HAP-1 (cell line): ENCODE data around the gene ME3.

Experiments
- DNase-seq, 2 experiments: peaks; one replicate each; pipeline ENCODE4 v3.0.0-alpha.2; 2016 to 2020; ENCODE audit warnings: low spot score in 2 of 2
- H3K27me3 ChIP-seq: fragments of 250-450 bp; sonication (Bioruptor Pico); 2 replicates; pipeline ENCODE4 v1.5.1; 2020; ENCODE audit warnings: low read depth, mild to moderate bottlenecking, moderate library complexity
- H3K36me3 ChIP-seq: fragments of 250-450 bp; sonication (Bioruptor Pico); replicated peaks from 2 replicates; pipeline ENCODE4 v1.5.1; 2020; ENCODE audit warnings: mild to moderate bottlenecking
- H3K4me1 ChIP-seq: fragments of 250-450 bp; sonication (Bioruptor Pico); 2 replicates; pipeline ENCODE4 v1.5.1; 2020; ENCODE audit warnings: mild to moderate bottlenecking
- H3K4me3 ChIP-seq: fragments of 250-450 bp; sonication (Bioruptor Pico); 2 replicates; pipeline ENCODE4 v1.5.1; 2020; ENCODE audit warnings: mild to moderate bottlenecking, moderate library complexity
- H3K9me3 ChIP-seq: fragments of 250-450 bp; sonication (Bioruptor Pico); 2 replicates; pipeline ENCODE4 v1.5.1; 2020; ENCODE audit warnings: mild to moderate bottlenecking, moderate library complexity
- in situ Hi-C: fragments of 300-500 bp; cut with MboI; formaldehyde crosslinking; loops from 3 replicates; pipeline ENCODE4 v1.14.3; 2020; ENCODE audit warnings: low sequenced_read_pairs, inconsistent platforms, mixed read lengths

ME3 gene

GRCh38 chr11:86703987-86704386, 31.6 kb upstream of the ME3 start:
- Histone ChIP-seq H3K27me3 (peaks cover 3% of the 10 kb centered on the region; the same call in 1 of the 2 replicates), H3K4me3 (no peak overlapping the region), H3K36me3 (no peaks in the 10 kb centered on the region), H3K4me1 (peaks cover under 1% of the 10 kb centered on the region; the same call in 1 of the 2 replicates), H3K9me3 (no peaks in the 10 kb centered on the region)
- in situ Hi-C loops: no loop called here
- no peak for DNase-seq

GRCh38 chr11:86702220-86702983, 30.0 kb upstream of the ME3 start:
- no peak for DNase-seq
- Histone ChIP-seq H3K27me3 (peaks cover 3% of the 10 kb centered on the region; the same call in 1 of the 2 replicates), H3K36me3 (no peaks in the 10 kb centered on the region), H3K4me3 (no peak overlapping the region), H3K9me3 (no peaks in the 10 kb centered on the region), H3K4me1 (peaks cover 3% of the 10 kb centered on the region; the same call in 1 of the 2 replicates)
- in situ Hi-C loops: no loop called here

DNA sequence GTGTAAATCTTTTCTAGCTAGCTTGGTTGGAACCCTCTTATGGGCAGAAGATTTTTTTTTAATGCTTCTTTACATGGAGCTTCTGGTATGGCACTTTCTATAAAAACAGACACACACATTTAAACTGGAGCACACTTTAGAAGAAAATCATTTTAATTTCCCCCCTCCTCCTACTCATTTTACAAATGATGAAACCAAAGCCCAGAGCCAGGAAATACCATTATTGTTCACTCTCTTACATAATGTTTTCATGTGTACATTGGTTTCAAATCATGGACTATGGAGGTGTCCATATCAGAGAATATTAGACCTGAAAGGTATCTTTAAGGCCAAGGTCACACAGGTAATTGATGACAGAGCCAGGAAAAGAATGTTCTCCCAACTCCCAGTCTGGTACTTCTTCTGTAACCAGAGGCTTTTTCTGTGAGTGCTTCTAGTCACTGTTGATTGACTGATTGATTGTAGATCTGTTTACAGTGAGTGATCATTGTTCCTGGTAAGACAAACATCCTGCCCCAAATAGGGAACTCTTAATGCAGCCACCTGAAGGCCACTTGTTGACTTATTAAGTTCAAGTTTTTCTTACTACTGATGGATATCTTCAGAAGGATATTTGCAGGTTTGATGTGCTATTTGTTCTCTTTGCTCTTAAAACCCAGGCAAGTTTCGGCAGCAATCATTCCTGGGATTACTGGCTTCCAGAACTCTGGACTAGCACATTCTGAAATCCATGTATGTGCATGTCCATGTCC, 26.8 kb upstream of the ME3 start:
- Histone ChIP-seq H3K4me3 (no peak overlapping the region), H3K36me3 (no peaks in the 10 kb centered on the region), H3K27me3 (peaks cover 10% of the 10 kb centered on the region), H3K4me1 (peaks cover 3% of the 10 kb centered on the region; the same call in 1 of the 2 replicates), H3K9me3 (no peaks in the 10 kb centered on the region)
- in situ Hi-C loops: no loop called here
- no peak for DNase-seq

- Histone ChIP-seq H3K36me3 (no peaks in the 10 kb centered on the region), H3K27me3 (peaks cover 12% of the 10 kb centered on the region), H3K4me3 (no peak overlapping the region), H3K4me1 (peaks cover 3% of the 10 kb centered on the region; the same call in 1 of the 2 replicates), H3K9me3 (no peaks in the 10 kb centered on the region)
- in situ Hi-C loops: no loop called here
- DNase-seq: peak; percentile 33 to 71
Observed at GRCh38 chr11:86698639-86699038, 26.2 kb upstream of the ME3 start.

GRCh38 chr11:86696451-86696850, 24.0 kb upstream of the ME3 start:
- peaks cover 3% of the 10 kb centered on the region; the same call in 1 of the 2 replicates for H3K4me1 ChIP-seq
- H3K9me3 ChIP-seq: no peaks in the 10 kb centered on the region
- H3K4me3 ChIP-seq: no peak overlapping the region
- DNase-seq: no peak
- in situ Hi-C loops: no loop called here
- no peaks in the 10 kb centered on the region for H3K36me3 ChIP-seq
- H3K27me3 ChIP-seq: peaks cover 14% of the 10 kb centered on the region

DNA sequence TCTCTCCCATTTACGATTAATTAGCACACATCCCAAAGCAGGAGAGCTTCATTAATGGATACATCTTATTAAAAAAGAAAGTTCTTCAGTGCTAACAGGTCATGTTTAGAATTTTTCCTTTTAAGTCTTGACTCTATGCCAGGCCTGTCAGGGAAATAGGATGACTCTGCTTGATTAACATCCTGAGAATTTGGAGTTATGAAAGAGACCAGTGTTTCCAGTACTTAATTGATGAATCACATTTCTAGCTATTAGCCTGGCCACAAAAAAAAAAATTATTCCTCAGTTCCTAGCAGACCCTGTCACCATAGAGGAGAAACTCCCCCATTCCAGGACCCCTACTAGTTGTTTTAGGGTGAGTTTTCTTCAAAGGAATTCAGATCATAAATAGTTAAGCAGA, 23.6 kb upstream of the ME3 start:
- Histone ChIP-seq H3K4me1 (peaks cover 3% of the 10 kb centered on the region; the same call in 1 of the 2 replicates), H3K9me3 (no peaks in the 10 kb centered on the region), H3K36me3 (no peaks in the 10 kb centered on the region), H3K27me3 (peaks cover 14% of the 10 kb centered on the region), H3K4me3 (no peak overlapping the region)
- no peak for DNase-seq
- in situ Hi-C loops: no loop called here

GRCh38 chr11:86695373-86695772, 23.0 kb upstream of the ME3 start:
- Histone ChIP-seq H3K4me1 (peaks cover 3% of the 10 kb centered on the region; the same call in 1 of the 2 replicates), H3K27me3 (peaks cover 16% of the 10 kb centered on the region), H3K36me3 (no peaks in the 10 kb centered on the region), H3K9me3 (no peaks in the 10 kb centered on the region), H3K4me3 (no peak overlapping the region)
- in situ Hi-C loops: no loop called here
- no peak for DNase-seq

- Histone ChIP-seq H3K4me1 (no peaks in the 10 kb centered on the region), H3K36me3 (no peaks in the 10 kb centered on the region), H3K9me3 (no peaks in the 10 kb centered on the region), H3K4me3 (no peak overlapping the region), H3K27me3 (peaks cover 16% of the 10 kb centered on the region)
- no peak for DNase-seq
- in situ Hi-C loops: no loop called here
Observed at GRCh38 chr11:86693518-86693917, 21.1 kb upstream of the ME3 start.

DNA sequence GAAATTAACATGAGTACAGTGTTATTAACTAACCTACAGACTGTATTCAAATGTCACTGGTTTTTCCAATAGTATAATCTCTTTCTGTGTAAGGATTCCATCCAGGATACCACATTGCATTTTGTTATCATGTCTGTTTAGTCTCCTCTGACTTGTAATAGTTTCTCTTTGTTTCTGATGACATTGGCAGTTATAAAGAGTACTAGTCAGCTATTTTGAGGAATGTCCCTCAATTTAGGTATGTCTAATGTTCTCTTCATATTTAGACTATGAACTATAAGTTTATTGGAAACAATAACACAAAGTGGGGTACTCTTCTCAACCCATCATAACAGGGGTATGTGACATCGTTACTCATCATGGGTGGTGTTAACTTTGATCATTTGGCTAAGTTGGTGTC, 20.3 kb upstream of the ME3 start:
- no peaks in the 10 kb centered on the region for H3K36me3 ChIP-seq
- no peaks in the 10 kb centered on the region for H3K4me1 ChIP-seq
- peaks cover 16% of the 10 kb centered on the region for H3K27me3 ChIP-seq
- no peak overlapping the region for H3K4me3 ChIP-seq
- H3K9me3 ChIP-seq: no peaks in the 10 kb centered on the region
- DNase-seq: no peak
- in situ Hi-C loops: no loop called here

DNA sequence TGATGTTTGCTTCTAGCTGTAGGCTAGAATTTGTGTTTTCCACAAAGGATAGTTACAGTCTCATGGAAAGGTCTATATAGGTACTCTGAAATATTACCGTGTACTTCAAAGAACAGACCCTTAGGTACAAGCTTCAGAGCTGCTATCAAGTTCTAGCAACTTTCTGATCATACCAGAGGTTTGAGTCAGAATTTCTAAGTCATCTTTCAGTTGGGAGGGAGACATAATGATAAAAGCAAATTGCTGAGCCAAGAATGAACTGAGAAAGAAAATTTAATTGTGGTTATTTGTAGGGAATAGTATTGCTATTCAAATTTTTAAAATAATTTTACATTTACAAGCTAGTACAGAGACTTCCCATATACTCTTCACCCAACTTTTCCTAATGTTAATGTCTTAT, 19.9 kb upstream of the ME3 start:
- no peak for DNase-seq
- H3K4me3 ChIP-seq: no peak overlapping the region
- in situ Hi-C loops: no loop called here
- no peaks in the 10 kb centered on the region for H3K4me1 ChIP-seq
- no peaks in the 10 kb centered on the region for H3K36me3 ChIP-seq
- no peaks in the 10 kb centered on the region for H3K9me3 ChIP-seq
- H3K27me3 ChIP-seq: peaks cover 16% of the 10 kb centered on the region

DNA sequence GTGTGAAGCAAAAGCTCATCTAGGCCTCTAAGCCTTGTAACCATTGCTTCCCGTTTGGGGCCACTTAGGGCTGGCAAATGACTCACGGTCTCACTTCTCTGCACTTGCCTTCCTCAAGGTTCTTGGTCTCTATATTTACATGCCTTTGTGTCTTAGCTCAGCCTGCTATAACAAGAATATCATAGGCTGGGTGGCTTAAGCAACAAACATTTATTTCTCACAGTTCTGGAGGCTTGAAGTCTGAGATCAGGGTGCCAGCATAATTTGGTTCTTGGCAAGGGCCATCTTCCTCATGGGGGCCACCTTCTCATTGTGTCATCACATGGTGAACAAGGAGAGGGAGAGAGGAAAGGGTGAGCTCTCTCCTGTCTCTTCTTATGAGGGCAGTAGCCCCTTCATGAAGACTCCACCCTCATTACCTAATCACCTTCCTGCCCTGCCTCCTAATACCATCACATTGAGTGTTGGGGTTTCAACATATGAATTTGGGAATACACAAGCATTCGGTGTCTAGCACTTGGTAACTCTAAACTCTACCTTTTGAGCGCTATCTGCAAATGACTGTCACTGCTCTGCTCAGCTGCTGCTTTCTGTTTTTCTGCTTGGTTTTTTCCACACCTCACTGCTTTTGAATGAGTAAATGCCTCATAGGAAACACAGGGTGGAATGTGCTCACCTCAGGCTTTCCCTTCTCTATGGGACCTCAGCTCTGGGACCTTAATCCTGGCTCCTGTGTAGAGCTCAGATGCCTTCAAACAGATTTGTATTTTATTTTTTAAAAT, 16.2 kb upstream of the ME3 start:
- Histone ChIP-seq H3K4me1 (no peaks in the 10 kb centered on the region), H3K36me3 (no peaks in the 10 kb centered on the region), H3K4me3 (no peak overlapping the region), H3K9me3 (no peaks in the 10 kb centered on the region), H3K27me3 (peaks cover 4% of the 10 kb centered on the region; the same call in 1 of the 2 replicates)
- in situ Hi-C loops: no loop called here
- DNase-seq: no peak

DNA sequence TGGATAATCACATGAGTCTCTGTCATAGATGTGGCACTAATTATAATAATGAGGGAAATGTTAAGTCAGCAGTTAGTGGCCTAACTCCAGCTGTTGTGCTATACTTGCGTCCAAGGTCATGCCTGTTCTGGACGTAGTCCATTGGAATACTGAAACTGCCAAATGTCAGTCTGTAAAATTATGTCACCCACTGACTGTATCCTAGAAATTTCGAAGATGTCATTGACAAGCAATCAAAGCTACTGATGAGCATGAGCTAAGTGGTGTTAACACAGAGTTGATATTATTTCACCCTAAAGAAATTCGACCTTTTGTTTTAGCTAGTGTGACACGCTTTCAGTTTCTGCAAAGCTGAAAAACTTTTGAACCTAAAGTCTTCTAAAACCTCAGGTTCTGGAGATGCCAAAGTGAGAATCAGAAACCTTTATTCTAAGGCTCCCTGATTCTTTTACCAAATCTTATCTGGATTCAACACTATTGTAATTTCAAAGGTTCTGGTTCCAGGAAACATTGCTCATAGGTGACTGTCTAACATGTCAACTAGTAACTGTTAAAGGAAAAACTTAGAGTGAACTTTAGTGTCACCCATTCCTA, 14.9 kb upstream of the ME3 start:
- no peaks in the 10 kb centered on the region for H3K36me3 ChIP-seq
- H3K4me3 ChIP-seq: no peak overlapping the region
- no peaks in the 10 kb centered on the region for H3K4me1 ChIP-seq
- peaks cover 2% of the 10 kb centered on the region; the same call in 1 of the 2 replicates for H3K27me3 ChIP-seq
- no peak for DNase-seq
- no peaks in the 10 kb centered on the region for H3K9me3 ChIP-seq
- in situ Hi-C loops: no loop called here

GRCh38 chr11:86686531-86686930, 14.1 kb upstream of the ME3 start:
- Histone ChIP-seq H3K9me3 (no peaks in the 10 kb centered on the region), H3K4me3 (no peak overlapping the region), H3K36me3 (no peaks in the 10 kb centered on the region), H3K27me3 (peaks cover 2% of the 10 kb centered on the region; the same call in 1 of the 2 replicates), H3K4me1 (no peaks in the 10 kb centered on the region)
- no peak for DNase-seq
- in situ Hi-C loops: no loop called here
